ENCODE measurements around the gene TACR1.

DNA sequence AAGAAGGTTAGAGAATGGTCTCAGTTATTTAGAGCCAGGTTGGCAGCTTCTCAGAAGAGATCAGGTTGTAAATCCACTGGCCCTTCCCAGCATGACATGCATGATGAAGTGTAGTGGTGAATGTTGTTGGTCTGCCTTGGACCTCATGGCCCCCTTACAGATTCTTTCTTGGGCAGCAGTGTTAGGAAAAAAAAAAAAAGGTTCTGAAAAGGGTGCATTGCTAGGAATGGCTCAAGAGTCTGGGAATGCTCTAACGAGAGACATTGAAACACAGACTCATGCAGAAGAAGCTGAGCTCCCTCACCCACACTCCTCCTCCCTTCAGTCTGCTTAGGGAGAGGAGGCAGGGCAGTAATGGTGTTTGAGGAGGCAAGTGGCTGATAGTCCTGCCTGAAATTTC is 135.4 kb downstream of the TACR1 start:
- TF ChIP-seq, protein P1, sequence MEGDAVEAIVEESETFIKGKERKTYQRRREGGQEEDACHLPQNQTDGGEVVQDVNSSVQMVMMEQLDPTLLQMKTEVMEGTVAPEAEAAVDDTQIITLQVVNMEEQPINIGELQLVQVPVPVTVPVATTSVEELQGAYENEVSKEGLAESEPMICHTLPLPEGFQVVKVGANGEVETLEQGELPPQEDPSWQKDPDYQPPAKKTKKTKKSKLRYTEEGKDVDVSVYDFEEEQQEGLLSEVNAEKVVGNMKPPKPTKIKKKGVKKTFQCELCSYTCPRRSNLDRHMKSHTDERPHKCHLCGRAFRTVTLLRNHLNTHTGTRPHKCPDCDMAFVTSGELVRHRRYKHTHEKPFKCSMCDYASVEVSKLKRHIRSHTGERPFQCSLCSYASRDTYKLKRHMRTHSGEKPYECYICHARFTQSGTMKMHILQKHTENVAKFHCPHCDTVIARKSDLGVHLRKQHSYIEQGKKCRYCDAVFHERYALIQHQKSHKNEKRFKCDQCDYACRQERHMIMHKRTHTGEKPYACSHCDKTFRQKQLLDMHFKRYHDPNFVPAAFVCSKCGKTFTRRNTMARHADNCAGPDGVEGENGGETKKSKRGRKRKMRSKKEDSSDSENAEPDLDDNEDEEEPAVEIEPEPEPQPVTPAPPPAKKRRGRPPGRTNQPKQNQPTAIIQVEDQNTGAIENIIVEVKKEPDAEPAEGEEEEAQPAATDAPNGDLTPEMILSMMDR (IDR thresholded peaks at IDR 0.05): no peak
- TF ChIP-seq POLR2A (IDR thresholded peaks at IDR 0.05): no peak
- no peak for TF ChIP-seq POLR2AphosphoS5 (IDR thresholded peaks at IDR 0.05)
- no peak for TF ChIP-seq EP300 (IDR thresholded peaks at IDR 0.05)
